ENCODE measurements around the gene LORICRIN.

Gene LORICRIN

DNA sequence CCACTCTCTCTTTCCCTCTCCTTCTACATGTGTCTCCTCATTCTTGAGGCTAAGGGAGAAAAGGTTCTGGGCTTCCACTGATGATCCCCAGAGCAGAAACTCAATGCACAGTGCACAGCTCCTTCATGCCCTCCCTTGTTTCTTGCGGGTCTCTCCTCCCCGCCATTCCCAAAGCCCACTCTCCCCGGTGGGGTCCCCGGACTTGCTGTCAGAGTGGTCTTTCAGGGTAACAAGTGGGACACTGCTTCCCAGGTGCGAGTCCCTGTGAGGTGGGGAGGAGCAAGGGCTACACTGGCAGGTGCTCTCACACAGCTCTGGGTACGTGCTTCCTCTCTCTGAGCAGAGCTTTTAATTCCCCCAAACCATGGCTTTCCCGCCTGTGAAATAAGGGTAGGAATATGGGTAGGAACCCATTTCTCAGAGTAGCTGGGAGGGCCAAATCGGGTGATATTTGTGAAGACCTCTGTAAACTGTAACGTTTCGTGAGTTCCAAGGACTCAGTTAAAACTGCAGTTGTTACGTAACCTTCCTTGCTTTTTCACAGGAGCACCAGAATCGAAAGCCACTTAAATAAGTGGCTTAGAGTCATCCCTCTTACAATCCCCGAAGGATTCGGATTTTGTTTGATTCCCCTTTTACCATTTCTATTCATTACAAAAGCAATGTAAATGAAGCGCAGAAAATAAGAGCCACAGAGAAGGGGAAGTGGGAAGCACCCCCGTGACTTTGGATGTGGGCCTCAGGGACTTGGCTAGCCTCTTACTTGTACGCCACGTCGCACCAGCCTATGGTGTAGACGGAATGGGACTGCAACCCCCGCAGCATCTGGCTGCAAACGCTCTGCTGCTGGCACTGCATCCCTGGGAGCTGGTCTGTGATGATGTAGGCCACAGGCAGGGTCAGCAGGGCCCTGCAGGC, 47.1 kb downstream of the LORICRIN start:
- DNase-seq (ENCODE audit: low read depth in 3 of 3): no peak

DNA sequence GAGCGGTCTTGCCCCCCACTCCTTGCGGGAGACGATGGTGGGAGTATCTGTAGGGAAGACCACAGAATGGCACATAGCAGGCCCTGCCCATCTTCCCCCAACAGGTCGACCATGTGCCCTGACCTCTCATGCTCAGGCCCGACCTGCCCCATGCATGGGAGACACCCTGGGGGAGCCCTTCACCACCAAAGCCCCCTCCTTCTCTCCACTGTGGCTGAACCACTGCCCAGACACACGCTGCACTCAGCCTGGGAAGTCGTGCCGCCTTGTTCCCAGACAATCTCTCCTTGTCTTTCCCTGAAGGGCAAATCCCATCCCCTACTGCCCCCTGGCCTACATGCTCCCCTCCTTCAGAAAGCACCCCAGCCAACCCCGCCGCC, 47.7 kb downstream of the LORICRIN start:
- DNase-seq (ENCODE audit: low read depth in 3 of 3): no peak

DNA sequence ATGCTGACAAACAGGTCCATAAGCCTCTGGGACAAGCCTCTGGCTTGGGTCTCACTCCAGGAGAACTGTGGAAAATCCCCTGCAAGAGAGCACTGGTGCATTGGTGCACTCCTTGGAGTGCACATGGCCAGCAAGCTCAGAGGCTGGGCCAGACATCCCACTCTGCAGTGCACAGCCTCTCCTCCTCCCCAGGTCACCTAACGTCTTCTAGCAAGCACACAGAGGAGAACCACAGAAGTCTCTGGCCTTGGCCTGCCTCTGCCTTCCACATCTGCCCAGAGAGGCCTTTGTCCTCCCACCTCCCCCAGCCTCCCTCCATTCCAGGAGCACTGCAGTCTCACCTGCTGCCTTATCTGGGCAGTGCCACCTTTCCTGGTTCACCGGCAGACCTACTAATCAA, 49.1 kb downstream of the LORICRIN start:
- DNase-seq (ENCODE audit: low read depth in 3 of 3): no peak

DNA sequence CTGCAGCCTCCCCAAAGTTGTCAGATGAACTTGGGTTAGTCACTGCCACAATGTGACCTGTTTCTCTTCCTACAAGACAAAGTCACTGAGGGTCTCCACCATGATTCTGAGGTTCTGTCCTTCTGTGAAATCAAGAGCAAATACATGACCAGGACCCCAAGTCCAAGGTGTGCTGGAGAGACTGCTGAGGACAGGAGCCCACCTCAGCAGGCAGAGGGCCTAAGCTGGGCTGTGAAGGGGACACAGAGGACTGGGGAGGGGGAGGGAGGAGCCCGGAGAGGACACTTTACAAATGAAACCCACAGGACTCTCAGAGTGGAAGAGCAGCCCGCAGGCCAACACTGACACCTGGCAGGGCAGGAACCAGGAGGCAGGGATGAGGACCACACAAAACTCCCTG, 50.0 kb downstream of the LORICRIN start:
- DNase-seq (ENCODE audit: low read depth in 3 of 3): no peak

DNA sequence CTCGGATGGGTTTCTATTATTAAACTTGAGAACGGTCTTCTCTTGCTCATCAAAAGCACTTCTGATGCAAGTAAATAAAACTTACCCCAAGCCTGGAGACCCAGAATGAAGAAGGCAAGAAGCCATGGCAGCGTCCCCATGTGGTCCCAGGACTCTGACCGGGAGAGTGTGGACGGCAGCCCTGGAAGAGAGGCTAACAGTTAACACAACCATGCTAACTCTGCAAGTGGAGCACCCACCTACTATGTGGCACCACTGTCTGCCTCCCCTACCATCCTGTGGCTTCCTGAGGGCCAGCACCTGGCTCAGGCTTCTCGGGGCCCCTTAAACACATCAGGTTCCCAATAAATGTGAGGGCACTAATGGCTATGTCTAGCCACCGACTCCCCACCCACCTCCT, 51.0 kb downstream of the LORICRIN start:
- no peak for DNase-seq (ENCODE audit: low read depth in 3 of 3)

All from stimulated activated CD4-positive, alpha-beta T cell treated with anti-CD3 and anti-CD28 coated beads, TNF-alpha, amount 100 ng/mL, for 48 hours (primary cell).